ENCODE results near the gene GDA.

Gene GDA

GRCh38 chr9:72150127-72150526 lies 887 bp downstream of the GDA start:
- no peak for DNase-seq (ENCODE audit: low read depth in 3 of 3, low spot score in 1 of 3)

- no peak for DNase-seq (ENCODE audit: low read depth in 3 of 3, low spot score in 1 of 3)
Observed at GRCh38 chr9:72150661-72151060, 1.4 kb downstream of the GDA start.

GRCh38 chr9:72151104-72151503 lies 1.9 kb downstream of the GDA start:
- DNase-seq (ENCODE audit: low read depth in 3 of 3, low spot score in 1 of 3): no peak

GRCh38 chr9:72154468-72155285 lies 5.4 kb downstream of the GDA start:
- no peak for DNase-seq (ENCODE audit: low read depth in 3 of 3, low spot score in 1 of 3)

- DNase-seq (ENCODE audit: low read depth in 3 of 3, low spot score in 1 of 3): no peak
Observed at GRCh38 chr9:72155301-72155700, 6.1 kb downstream of the GDA start.

- no peak for DNase-seq (ENCODE audit: low read depth in 3 of 3, low spot score in 1 of 3)
Observed at GRCh38 chr9:72156586-72156985, 7.3 kb downstream of the GDA start.

- DNase-seq (ENCODE audit: low read depth in 3 of 3, low spot score in 1 of 3): no peak
Observed at GRCh38 chr9:72158680-72159079, 9.4 kb downstream of the GDA start.

- no peak for DNase-seq (ENCODE audit: low read depth in 3 of 3, low spot score in 1 of 3)
Observed at GRCh38 chr9:72160446-72161123, 11.3 kb downstream of the GDA start.

- no peak for DNase-seq (ENCODE audit: low read depth in 3 of 3, low spot score in 1 of 3)
Observed at GRCh38 chr9:72165326-72165725, 16.1 kb downstream of the GDA start.

GRCh38 chr9:72165821-72166547 lies 16.7 kb downstream of the GDA start:
- DNase-seq (ENCODE audit: low read depth in 3 of 3, low spot score in 1 of 3): no peak

GRCh38 chr9:72168075-72168474 lies 18.8 kb downstream of the GDA start:
- DNase-seq (ENCODE audit: low read depth in 3 of 3, low spot score in 1 of 3): no peak

- no peak for DNase-seq (ENCODE audit: low read depth in 3 of 3, low spot score in 1 of 3)
Observed at GRCh38 chr9:72169178-72169577, 19.9 kb downstream of the GDA start.

GRCh38 chr9:72173080-72173479 lies 23.8 kb downstream of the GDA start:
- no peak for DNase-seq (ENCODE audit: low read depth in 3 of 3, low spot score in 1 of 3)

GRCh38 chr9:72185561-72185960 lies 36.3 kb downstream of the GDA start:
- DNase-seq (ENCODE audit: low read depth in 3 of 3, low spot score in 1 of 3): no peak

- no peak for DNase-seq (ENCODE audit: low read depth in 3 of 3, low spot score in 1 of 3)
Observed at GRCh38 chr9:72187121-72187695, 38.0 kb downstream of the GDA start.

GRCh38 chr9:72188232-72188631 lies 39.0 kb downstream of the GDA start:
- no peak for DNase-seq (ENCODE audit: low read depth in 3 of 3, low spot score in 1 of 3)

GRCh38 chr9:72193478-72193881 lies 44.2 kb downstream of the GDA start:
- DNase-seq (ENCODE audit: low read depth in 3 of 3, low spot score in 1 of 3): no peak

GRCh38 chr9:72199238-72199637 lies 50.0 kb downstream of the GDA start:
- no peak for DNase-seq (ENCODE audit: low read depth in 3 of 3, low spot score in 1 of 3)

GRCh38 chr9:72200452-72200851 lies 51.2 kb downstream of the GDA start:
- no peak for DNase-seq (ENCODE audit: low read depth in 3 of 3, low spot score in 1 of 3)

GRCh38 chr9:72202009-72202408 lies 52.8 kb downstream of the GDA start:
- no peak for DNase-seq (ENCODE audit: low read depth in 3 of 3, low spot score in 1 of 3)

GRCh38 chr9:72203205-72203803 lies 54.1 kb downstream of the GDA start:
- no peak for DNase-seq (ENCODE audit: low read depth in 3 of 3, low spot score in 1 of 3)
